SK-N-SH (cell line): ENCODE results near the gene SLC9A6. TPM values are rescaled to one million over a fixed set of nuclear protein-coding genes. Genes with fewer than 3 reads are reported as not detected.

Experiments
- CTCF ChIA-PET: fragments of 300-600, 350-600 bp; formaldehyde crosslinking; extraction: SDS; loops from one replicate; lab custom pipeline; 2021; lab: Yijun Ruan, JAX
- POLR2A ChIA-PET: fragments of 350-600 bp; sonication (Branson Sonifier 250); formaldehyde crosslinking; extraction: SDS; loops from one replicate; lab custom pipeline; 2020; ENCODE audit warnings: antibody characterized with exemption, inconsistent platforms; lab: Yijun Ruan, JAX
- DNase-seq: peaks from one replicate; pipeline ENCODE4 v3.0.0; 2012
- H2AFZ ChIP-seq: fragments of 200-600 bp; sonication (generic); 2 replicates; pipeline ENCODE4 v1.8.1; 2016; ENCODE audit warnings: antibody characterized with exemption, mild to moderate bottlenecking, low read depth
- H3F3A ChIP-seq: fragments of 200-600 bp; sonication (generic); replicated peaks from 2 replicates; pipeline ENCODE3; 2016; ENCODE audit warnings: antibody characterized with exemption, mild to moderate bottlenecking; ENCODE audit not compliant: insufficient read depth
- H3K27ac ChIP-seq, 2 experiments: fragments of 200-500 bp in 1 of 2; fragments of 200-600 bp in 1 of 2; sonication (Bioruptor generic) in 1 of 2; sonication (generic), shearing (Covaris generic) in 1 of 2; 2 replicates each; pipeline versions ENCODE4 v1.5.1 to v1.6.1; 2014 to 2016; ENCODE audit warnings: low read depth in 2 of 2, inconsistent platforms in 1 of 2, low read length in 1 of 2, mild to moderate bottlenecking in 1 of 2, mixed read lengths in 1 of 2
- H3K27me3 ChIP-seq: fragments of 200-600 bp; sonication (generic), shearing (Covaris generic); 2 replicates; pipeline ENCODE4 v1.6.1; 2016; ENCODE audit warnings: mixed run types; ENCODE audit not compliant: insufficient read depth
- H3K36me3 ChIP-seq, 2 experiments: fragments of 200-500 bp in 1 of 2; fragments of 200-600 bp in 1 of 2; sonication (Bioruptor generic) in 1 of 2; sonication (generic) in 1 of 2; replicated peaks in 1 of 2; 2 replicates each; pipeline versions ENCODE3 to v1.5.1; 2014 to 2016; ENCODE audit warnings: low read length in 1 of 2, mild to moderate bottlenecking in 1 of 2; ENCODE audit not compliant: insufficient read depth in 2 of 2, control insufficient read depth in 1 of 2
- H3K4me1 ChIP-seq, 2 experiments: fragments of 200-500 bp in 1 of 2; fragments of 200-600 bp in 1 of 2; sonication (Bioruptor generic) in 1 of 2; sonication (generic), shearing (Covaris generic) in 1 of 2; 2 replicates each; pipeline versions ENCODE4 v1.5.1 to v1.6.1; 2014 to 2016; ENCODE audit warnings: low read depth in 1 of 2, low read length in 1 of 2, mixed run types in 1 of 2; ENCODE audit not compliant: insufficient read depth in 2 of 2, control insufficient read depth in 1 of 2
- H3K4me2 ChIP-seq: fragments of 200-600 bp; sonication (generic), shearing (Covaris generic); 2 replicates; pipeline ENCODE4 v1.6.1; 2017; ENCODE audit warnings: mixed run types
- H3K4me3 ChIP-seq, 2 experiments: fragments of 200-500 bp in 1 of 2; fragments of 200-600 bp in 1 of 2; sonication (Bioruptor generic) in 1 of 2; sonication (generic), shearing (Covaris generic) in 1 of 2; 2 replicates each; pipeline versions ENCODE4 v1.5.1 to v1.8.1; 2014 to 2016; ENCODE audit warnings: low read depth in 2 of 2, inconsistent platforms in 1 of 2, low read length in 1 of 2, mild to moderate bottlenecking in 1 of 2, mixed read lengths in 1 of 2, moderate library complexity in 1 of 2
- H3K79me2 ChIP-seq: fragments of 200-600 bp; sonication (generic); 2 replicates; pipeline ENCODE4 v1.8.1; 2017; ENCODE audit warnings: mild to moderate bottlenecking; ENCODE audit not compliant: insufficient read depth
- H3K9ac ChIP-seq: fragments of 200-600 bp; sonication (generic); 2 replicates; pipeline ENCODE4 v1.6.1; 2017; ENCODE audit warnings: mixed run types
- H3K9me2 ChIP-seq: fragments of 200-600 bp; sonication (generic); 2 replicates; pipeline ENCODE4 v1.6.1; 2017; ENCODE audit warnings: mixed run types
- H3K9me3 ChIP-seq: fragments of 200-600 bp; sonication (generic); 2 replicates; pipeline ENCODE4 v1.6.1; 2017; ENCODE audit warnings: mixed run types, mild to moderate bottlenecking, moderate library complexity
- H4K20me1 ChIP-seq: fragments of 200-600 bp; sonication (generic); 2 replicates; pipeline ENCODE4 v1.6.1; 2017; ENCODE audit warnings: mild to moderate bottlenecking, mixed run types; ENCODE audit not compliant: insufficient read depth
- CHD2 ChIP-seq: fragments of 150-350 bp; IDR thresholded peaks from 2 replicates; pipeline ENCODE4 v1.6.1; 2018; ENCODE audit warnings: low read length; ENCODE audit not compliant: partially characterized antibody
- ELF1 ChIP-seq: IDR thresholded peaks from 2 replicates; pipeline ENCODE4 v1.4.0; 2012
- EP300 ChIP-seq, 2 experiments: IDR thresholded peaks; 2 replicates each; pipeline versions ENCODE4 v1.4.0 to v1.6.1; 2012; ENCODE audit warnings: borderline replicate concordance in 1 of 2, low read depth in 1 of 2, low read length in 1 of 2
- FOXM1 ChIP-seq: IDR thresholded peaks from 2 replicates; pipeline ENCODE4 v1.4.0; 2012; ENCODE audit warnings: low read depth, mild to moderate bottlenecking
- GABPA ChIP-seq: IDR thresholded peaks from 2 replicates; pipeline ENCODE4 v1.4.0; 2012; ENCODE audit warnings: low read depth, mild to moderate bottlenecking
- GATA2 ChIP-seq: sonication (generic); formaldehyde crosslinking; IDR thresholded peaks from 2 replicates; pipeline ENCODE4 v1.5.0; 2020; ENCODE audit warnings: mild to moderate bottlenecking, missing genetic modification reagents
- MEF2A ChIP-seq: IDR thresholded peaks from 2 replicates; pipeline ENCODE4 v1.4.0; 2012; ENCODE audit warnings: low read depth, borderline replicate concordance
- MXI1 ChIP-seq: IDR thresholded peaks from 2 replicates; pipeline ENCODE4 v1.6.1; 2012; ENCODE audit warnings: mild to moderate bottlenecking, low read depth, low read length, improper control_type of control experiment
- NFIC ChIP-seq: IDR thresholded peaks from 2 replicates; pipeline ENCODE4 v1.4.0; 2012; ENCODE audit warnings: borderline replicate concordance
- NRF1 ChIP-seq: IDR thresholded peaks from 2 replicates; pipeline ENCODE4 v1.6.1; 2012; ENCODE audit warnings: low read depth, mild to moderate bottlenecking, low read length
- POLR2AphosphoS5 ChIP-seq: IDR thresholded peaks from 2 replicates; pipeline ENCODE4 v1.6.1; 2012; ENCODE audit warnings: low read depth, low read length
- RCOR1 ChIP-seq: fragments of 150-350 bp; IDR thresholded peaks from 2 replicates; pipeline ENCODE4 v1.6.1; 2017; ENCODE audit warnings: antibody characterized with exemption, low read length
- RFX5 ChIP-seq: IDR thresholded peaks from 2 replicates; pipeline ENCODE4 v1.6.1; 2012; ENCODE audit warnings: mild to moderate bottlenecking, improper control_type of control experiment, low read length
- RXRA ChIP-seq: IDR thresholded peaks from 2 replicates; pipeline ENCODE4 v1.4.0; 2012; ENCODE audit warnings: low read depth, mild to moderate bottlenecking, borderline replicate concordance
- SIN3A ChIP-seq: IDR thresholded peaks from 2 replicates; pipeline ENCODE4 v1.6.1; 2012; ENCODE audit warnings: low read depth, mild to moderate bottlenecking, low read length, moderate library complexity, borderline replicate concordance
- TAF1 ChIP-seq: IDR thresholded peaks from 2 replicates; pipeline ENCODE4 v1.6.1; 2012; ENCODE audit warnings: low read depth, mild to moderate bottlenecking, low read length, moderate library complexity, borderline replicate concordance
- YY1 ChIP-seq: IDR thresholded peaks from 2 replicates; pipeline ENCODE4 v1.4.0; 2012; ENCODE audit warnings: low read depth, mild to moderate bottlenecking
- WGBS: methylation state at CpG from one replicate; pipeline ENCODE4 v1.1.6; 2017; ENCODE audit warnings: low lambda C conversion rate; 5-methylcytosine and 5-hydroxymethylcytosine counted together
- polyA plus RNA-seq, 3 experiments: library from polyadenylated mRNA; depleted of rRNA; stranded (reverse); fragments of >200 nt; gene quantifications; 2 replicates each; pipeline ENCODE4 v1.2.3, GENCODE V29; 2012
- TF ChIP-seq, protein P1 (sequence below): IDR thresholded peaks from 2 replicates; pipeline ENCODE4 v1.6.1; 2012; ENCODE audit warnings: mild to moderate bottlenecking, low read depth, low read length, moderate library complexity
- TF ChIP-seq, protein P2 (sequence below): IDR thresholded peaks from 2 replicates; pipeline ENCODE4 v1.4.0; 2012; ENCODE audit warnings: low read depth, borderline replicate concordance

The SLC9A6 gene
- polyA plus RNA-seq, 1 of the 3 experiments (the other 2 are of a cell fraction), result 5.0 TPM

DNA sequence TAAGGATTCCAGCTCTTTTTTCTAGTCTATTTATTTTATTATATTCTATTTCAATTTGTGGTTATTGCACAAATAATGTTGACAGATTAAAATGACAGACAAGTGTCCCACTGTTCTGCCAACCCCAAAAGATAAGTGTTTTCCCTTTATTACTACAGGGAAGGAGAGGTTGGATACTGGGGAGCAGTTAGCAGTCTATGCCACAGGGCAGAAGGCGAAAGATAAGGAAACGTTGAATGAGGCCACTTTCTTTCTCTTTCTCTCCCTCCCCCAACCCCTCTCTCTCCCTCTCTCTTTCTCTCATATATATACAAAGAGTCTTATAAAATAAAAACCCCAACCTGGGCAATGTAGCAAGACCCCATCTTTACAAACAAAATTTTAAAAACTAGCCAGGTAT is 31.6 kb downstream of the SLC9A6 start:
- no peak overlapping the region for H3K9ac ChIP-seq
- POLR2A ChIA-PET, result no interaction called here
- no peak overlapping the region for H3K4me2 ChIP-seq
- no peaks in the 10 kb centered on the region for H3K9me3 ChIP-seq
- H3K79me2 ChIP-seq, result no peaks in the 10 kb centered on the region
- no peaks in the 10 kb centered on the region for H3K9me2 ChIP-seq
- no peak overlapping the region for H3K27ac ChIP-seq
- no peaks in the 10 kb centered on the region for H3K27me3 ChIP-seq
- no peak overlapping the region for H2AFZ ChIP-seq
- TF ChIP-seq EP300 (IDR thresholded peaks at IDR 0.05; ENCODE audit: borderline replicate concordance in 1 of 2, low read depth in 1 of 2, low read length in 1 of 2) (no peak), NRF1 (no peak), ELF1 (no peak)
- TF ChIP-seq, protein P1, sequence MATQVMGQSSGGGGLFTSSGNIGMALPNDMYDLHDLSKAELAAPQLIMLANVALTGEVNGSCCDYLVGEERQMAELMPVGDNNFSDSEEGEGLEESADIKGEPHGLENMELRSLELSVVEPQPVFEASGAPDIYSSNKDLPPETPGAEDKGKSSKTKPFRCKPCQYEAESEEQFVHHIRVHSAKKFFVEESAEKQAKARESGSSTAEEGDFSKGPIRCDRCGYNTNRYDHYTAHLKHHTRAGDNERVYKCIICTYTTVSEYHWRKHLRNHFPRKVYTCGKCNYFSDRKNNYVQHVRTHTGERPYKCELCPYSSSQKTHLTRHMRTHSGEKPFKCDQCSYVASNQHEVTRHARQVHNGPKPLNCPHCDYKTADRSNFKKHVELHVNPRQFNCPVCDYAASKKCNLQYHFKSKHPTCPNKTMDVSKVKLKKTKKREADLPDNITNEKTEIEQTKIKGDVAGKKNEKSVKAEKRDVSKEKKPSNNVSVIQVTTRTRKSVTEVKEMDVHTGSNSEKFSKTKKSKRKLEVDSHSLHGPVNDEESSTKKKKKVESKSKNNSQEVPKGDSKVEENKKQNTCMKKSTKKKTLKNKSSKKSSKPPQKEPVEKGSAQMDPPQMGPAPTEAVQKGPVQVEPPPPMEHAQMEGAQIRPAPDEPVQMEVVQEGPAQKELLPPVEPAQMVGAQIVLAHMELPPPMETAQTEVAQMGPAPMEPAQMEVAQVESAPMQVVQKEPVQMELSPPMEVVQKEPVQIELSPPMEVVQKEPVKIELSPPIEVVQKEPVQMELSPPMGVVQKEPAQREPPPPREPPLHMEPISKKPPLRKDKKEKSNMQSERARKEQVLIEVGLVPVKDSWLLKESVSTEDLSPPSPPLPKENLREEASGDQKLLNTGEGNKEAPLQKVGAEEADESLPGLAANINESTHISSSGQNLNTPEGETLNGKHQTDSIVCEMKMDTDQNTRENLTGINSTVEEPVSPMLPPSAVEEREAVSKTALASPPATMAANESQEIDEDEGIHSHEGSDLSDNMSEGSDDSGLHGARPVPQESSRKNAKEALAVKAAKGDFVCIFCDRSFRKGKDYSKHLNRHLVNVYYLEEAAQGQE, result no peak
- H3K4me3 ChIP-seq, result no peak overlapping the region
- H4K20me1 ChIP-seq, result no peaks in the 10 kb centered on the region
- CTCF ChIA-PET, result interaction anchor here (2.5 kb wide), 1 partner anchor 12 kb away, joined by 18 read pairs; no protein-coding TSS in a partner anchor
- WGBS, result 49% methylated on average over 2 of the region's 2 CpGs
- no peaks in the 10 kb centered on the region for H3F3A ChIP-seq
- H3K36me3 ChIP-seq, result peaks cover 0 to 8% of the 10 kb centered on the region in 2 experiments
- no peak for DNase-seq
- no peaks in the 10 kb centered on the region for H3K4me1 ChIP-seq

GRCh38 chrX:136019226-136019625 is 34.0 kb downstream of the SLC9A6 start:
- CTCF ChIA-PET, result no interaction called here

GRCh38 chrX:136021160-136021559 is 35.9 kb downstream of the SLC9A6 start:
- Histone ChIP-seq H2AFZ (no peak overlapping the region), H3K36me3 (no peaks in the 10 kb centered on the region), H3K4me3 (no peak overlapping the region), H3K27me3 (no peaks in the 10 kb centered on the region), H3K9me2 (no peaks in the 10 kb centered on the region), H3K4me1 (no peaks in the 10 kb centered on the region), H3K9ac (no peak overlapping the region), H3K4me2 (no peak overlapping the region), H3K79me2 (no peaks in the 10 kb centered on the region), H3K9me3 (no peaks in the 10 kb centered on the region), H3F3A (no peaks in the 10 kb centered on the region), H3K27ac (no peak overlapping the region), H4K20me1 (no peaks in the 10 kb centered on the region)
- CTCF ChIA-PET, result interaction anchor here (1.2 kb wide), 1 partner anchor 8 kb away, joined by 3 read pairs; no protein-coding TSS in a partner anchor
- POLR2A ChIA-PET, result no interaction called here
- WGBS, result 47% methylated on average over 1 of the region's 1 CpG
- no peak for DNase-seq
- TF ChIP-seq, protein P2, sequence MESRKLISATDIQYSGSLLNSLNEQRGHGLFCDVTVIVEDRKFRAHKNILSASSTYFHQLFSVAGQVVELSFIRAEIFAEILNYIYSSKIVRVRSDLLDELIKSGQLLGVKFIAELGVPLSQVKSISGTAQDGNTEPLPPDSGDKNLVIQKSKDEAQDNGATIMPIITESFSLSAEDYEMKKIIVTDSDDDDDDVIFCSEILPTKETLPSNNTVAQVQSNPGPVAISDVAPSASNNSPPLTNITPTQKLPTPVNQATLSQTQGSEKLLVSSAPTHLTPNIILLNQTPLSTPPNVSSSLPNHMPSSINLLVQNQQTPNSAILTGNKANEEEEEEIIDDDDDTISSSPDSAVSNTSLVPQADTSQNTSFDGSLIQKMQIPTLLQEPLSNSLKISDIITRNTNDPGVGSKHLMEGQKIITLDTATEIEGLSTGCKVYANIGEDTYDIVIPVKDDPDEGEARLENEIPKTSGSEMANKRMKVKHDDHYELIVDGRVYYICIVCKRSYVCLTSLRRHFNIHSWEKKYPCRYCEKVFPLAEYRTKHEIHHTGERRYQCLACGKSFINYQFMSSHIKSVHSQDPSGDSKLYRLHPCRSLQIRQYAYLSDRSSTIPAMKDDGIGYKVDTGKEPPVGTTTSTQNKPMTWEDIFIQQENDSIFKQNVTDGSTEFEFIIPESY, result no peak
- TF ChIP-seq RXRA (no peak), FOXM1 (no peak), RFX5 (no peak), TAF1 (no peak), YY1 (no peak), GABPA (no peak), POLR2AphosphoS5 (no peak), NFIC (no peak), MXI1 (no peak), MEF2A (no peak), NRF1 (no peak), GATA2 (no peak), RCOR1 (no peak), SIN3A (no peak)

More at GRCh38 chrX:136019226-136019625, 34.0 kb downstream of the SLC9A6 start:
- 46% methylated on average over 5 of the region's 5 CpGs for WGBS
- Histone ChIP-seq H2AFZ (no peak overlapping the region), H3K36me3 (no peaks in the 10 kb centered on the region), H4K20me1 (no peaks in the 10 kb centered on the region), H3K27me3 (no peaks in the 10 kb centered on the region), H3F3A (no peaks in the 10 kb centered on the region), H3K9ac (no peak overlapping the region), H3K4me2 (no peak overlapping the region), H3K4me3 (no peak overlapping the region), H3K9me2 (no peaks in the 10 kb centered on the region), H3K27ac (no peak overlapping the region), H3K4me1 (no peaks in the 10 kb centered on the region), H3K79me2 (no peaks in the 10 kb centered on the region), H3K9me3 (no peaks in the 10 kb centered on the region)
- DNase-seq, result no peak
- no peak for TF ChIP-seq EP300 (IDR thresholded peaks at IDR 0.05; ENCODE audit: borderline replicate concordance in 1 of 2, low read depth in 1 of 2, low read length in 1 of 2)
- no peak for TF ChIP-seq CHD2
- TF ChIP-seq NRF1, result no peak
- POLR2A ChIA-PET, result no interaction called here
